Neural cell (in vitro differentiated cells): ENCODE results near the gene COL13A1.

Experiments used
- EZH2 ChIP-seq: fragments of 200-600, 300-800 bp; shearing (Covaris generic), sonication (generic); IDR thresholded peaks from 2 replicates; pipeline ENCODE4 v1.6.1; 2014; ENCODE audit warnings: antibody characterized with exemption, low read length, borderline replicate concordance, mild to moderate bottlenecking; ENCODE audit not compliant: insufficient read depth, poor library complexity, severe bottlenecking
- MXI1 ChIP-seq: fragments of 450-650 bp; conservative IDR thresholded peaks from 2 replicates; pipeline ENCODE4 v1.6.1; 2014; ENCODE audit warnings: antibody characterized with exemption, mild to moderate bottlenecking; ENCODE audit not compliant: poor library complexity, severe bottlenecking
- RAD21 ChIP-seq: fragments of 450-650 bp; conservative IDR thresholded peaks from 2 replicates; pipeline ENCODE4 v1.6.1; 2014; ENCODE audit warnings: antibody characterized with exemption, mild to moderate bottlenecking, moderate library complexity
- TF ChIP-seq, protein P1 (sequence below): fragments of 450-650 bp; IDR thresholded peaks from 2 replicates; pipeline ENCODE4 v1.5.1; 2014; ENCODE audit warnings: antibody characterized with exemption, mild to moderate bottlenecking, moderate library complexity; ENCODE audit not compliant: poor library complexity, severe bottlenecking

DNA sequence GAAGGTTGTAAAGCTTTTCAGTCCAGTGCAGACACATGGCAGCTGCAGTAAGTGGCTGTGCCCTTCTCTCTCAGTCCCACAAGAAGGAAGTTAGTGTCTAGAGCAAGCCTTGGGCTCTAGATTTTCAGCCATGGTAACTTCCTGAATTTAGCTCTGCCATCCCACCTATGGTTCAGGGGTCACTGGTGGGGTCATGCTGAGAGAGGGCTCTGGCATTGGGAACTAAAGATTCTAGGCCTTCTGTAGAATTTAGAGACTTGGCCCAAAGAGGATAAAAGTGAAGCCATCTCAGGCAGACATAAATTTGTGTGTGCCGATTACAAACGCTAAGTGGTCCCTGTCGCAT, 113.5 kb downstream of the COL13A1 start:
- TF ChIP-seq, protein P1, sequence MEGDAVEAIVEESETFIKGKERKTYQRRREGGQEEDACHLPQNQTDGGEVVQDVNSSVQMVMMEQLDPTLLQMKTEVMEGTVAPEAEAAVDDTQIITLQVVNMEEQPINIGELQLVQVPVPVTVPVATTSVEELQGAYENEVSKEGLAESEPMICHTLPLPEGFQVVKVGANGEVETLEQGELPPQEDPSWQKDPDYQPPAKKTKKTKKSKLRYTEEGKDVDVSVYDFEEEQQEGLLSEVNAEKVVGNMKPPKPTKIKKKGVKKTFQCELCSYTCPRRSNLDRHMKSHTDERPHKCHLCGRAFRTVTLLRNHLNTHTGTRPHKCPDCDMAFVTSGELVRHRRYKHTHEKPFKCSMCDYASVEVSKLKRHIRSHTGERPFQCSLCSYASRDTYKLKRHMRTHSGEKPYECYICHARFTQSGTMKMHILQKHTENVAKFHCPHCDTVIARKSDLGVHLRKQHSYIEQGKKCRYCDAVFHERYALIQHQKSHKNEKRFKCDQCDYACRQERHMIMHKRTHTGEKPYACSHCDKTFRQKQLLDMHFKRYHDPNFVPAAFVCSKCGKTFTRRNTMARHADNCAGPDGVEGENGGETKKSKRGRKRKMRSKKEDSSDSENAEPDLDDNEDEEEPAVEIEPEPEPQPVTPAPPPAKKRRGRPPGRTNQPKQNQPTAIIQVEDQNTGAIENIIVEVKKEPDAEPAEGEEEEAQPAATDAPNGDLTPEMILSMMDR = no peak
- TF ChIP-seq RAD21 (no peak), EZH2 (no peak), MXI1 (no peak)
